ENCODE data around the gene NPHS2. TPM values are rescaled to one million over a fixed set of nuclear protein-coding genes. Genes with fewer than 3 reads are reported as not detected.

The NPHS2 gene
- total and polyA plus RNA-seq, 2 donors from 2014 or later, result 1.2 to 446 TPM

GRCh38 chr1:179589509-179589908 lies 13.8 kb upstream of the NPHS2 start:
- Histone ChIP-seq H3K9me3 (ENCODE audit: control insufficient read depth in 2 of 3, insufficient read depth in 1 of 3, low read length in 3 of 3) (no peaks in the 10 kb centered on the region), H3K4me1 (ENCODE audit: control insufficient read depth in 2 of 3, insufficient read depth in 2 of 3, low read depth in 1 of 3, low read length in 3 of 3) (peaks cover 0 to 3% (median 2%) of the 10 kb centered on the region in 3 donors), H3K36me3 (ENCODE audit: control insufficient read depth in 2 of 3, insufficient read depth in 3 of 3, low read length in 3 of 3) (no peaks in the 10 kb centered on the region), H3K4me3 (ENCODE audit: low read length in 3 of 3) (no peak overlapping the region), H3K27ac (ENCODE audit: low read depth in 2 of 2, low read length in 2 of 2) (no peak overlapping the region), H3K9ac (ENCODE audit: low read length in 3 of 3) (no peak overlapping the region), H3K27me3 (ENCODE audit: control insufficient read depth, insufficient read depth, low read length) (peaks cover 2% of the 10 kb centered on the region)
- intact Hi-C loops (cut with DNase I), result no loop called here
- no peak for FAIRE-seq
- TF ChIP-seq CTCF (IDR thresholded peaks at IDR 0.05; ENCODE audit: borderline replicate concordance, extremely low read depth, insufficient read depth), result no peak
- peak in 1 of 5 donors; percentile 40 for DNase-seq

- Histone ChIP-seq H3K9me3 (ENCODE audit: control insufficient read depth in 2 of 3, insufficient read depth in 1 of 3, low read length in 3 of 3) (no peaks in the 10 kb centered on the region), H3K36me3 (ENCODE audit: control insufficient read depth in 2 of 3, insufficient read depth in 3 of 3, low read length in 3 of 3) (no peaks in the 10 kb centered on the region), H3K9ac (ENCODE audit: low read length in 3 of 3) (no peak overlapping the region), H3K4me1 (ENCODE audit: control insufficient read depth in 2 of 3, insufficient read depth in 2 of 3, low read depth in 1 of 3, low read length in 3 of 3) (peaks cover 0 to 3% (median 2%) of the 10 kb centered on the region in 3 donors), H3K4me3 (ENCODE audit: low read length in 3 of 3) (no peak overlapping the region), H3K27me3 (ENCODE audit: control insufficient read depth, insufficient read depth, low read length) (peaks cover 2% of the 10 kb centered on the region), H3K27ac (ENCODE audit: low read depth in 2 of 2, low read length in 2 of 2) (no peak overlapping the region)
- DNase-seq (peak in 1 of 5 donors; percentile 39), FAIRE-seq (no peak)
- intact Hi-C loops (cut with DNase I), result no loop called here
- no peak for TF ChIP-seq CTCF (IDR thresholded peaks at IDR 0.05; ENCODE audit: borderline replicate concordance, extremely low read depth, insufficient read depth)
Observed at GRCh38 chr1:179588425-179589024, 12.8 kb upstream of the NPHS2 start.

GRCh38 chr1:179587336-179587735 lies 11.6 kb upstream of the NPHS2 start:
- Histone ChIP-seq H3K9me3 (ENCODE audit: control insufficient read depth in 2 of 3, insufficient read depth in 1 of 3, low read length in 3 of 3) (no peaks in the 10 kb centered on the region), H3K27me3 (ENCODE audit: control insufficient read depth, insufficient read depth, low read length) (no peaks in the 10 kb centered on the region), H3K4me1 (ENCODE audit: control insufficient read depth in 2 of 3, insufficient read depth in 2 of 3, low read depth in 1 of 3, low read length in 3 of 3) (peaks cover 0 to 3% (median 2%) of the 10 kb centered on the region in 3 donors), H3K27ac (ENCODE audit: low read depth in 2 of 2, low read length in 2 of 2) (no peak overlapping the region), H3K36me3 (ENCODE audit: control insufficient read depth in 2 of 3, insufficient read depth in 3 of 3, low read length in 3 of 3) (no peaks in the 10 kb centered on the region), H3K9ac (ENCODE audit: low read length in 3 of 3) (no peak overlapping the region), H3K4me3 (ENCODE audit: low read length in 3 of 3) (no peak overlapping the region)
- TF ChIP-seq CTCF (IDR thresholded peaks at IDR 0.05; ENCODE audit: borderline replicate concordance, extremely low read depth, insufficient read depth), result no peak
- no peak for FAIRE-seq
- DNase-seq, result no peak
- intact Hi-C loops (cut with DNase I), result no loop called here

All from kidney (tissue), 14 donors.